Measurements from ENCODE around the gene POR.

- no peak for TF ChIP-seq NR1H2 (CRISPR knock-in tag; IDR thresholded peaks at IDR 0.05)
- TF ChIP-seq TEAD4 (CRISPR knock-in tag; IDR thresholded peaks at IDR 0.05): no peak
- TF ChIP-seq, protein P1, sequence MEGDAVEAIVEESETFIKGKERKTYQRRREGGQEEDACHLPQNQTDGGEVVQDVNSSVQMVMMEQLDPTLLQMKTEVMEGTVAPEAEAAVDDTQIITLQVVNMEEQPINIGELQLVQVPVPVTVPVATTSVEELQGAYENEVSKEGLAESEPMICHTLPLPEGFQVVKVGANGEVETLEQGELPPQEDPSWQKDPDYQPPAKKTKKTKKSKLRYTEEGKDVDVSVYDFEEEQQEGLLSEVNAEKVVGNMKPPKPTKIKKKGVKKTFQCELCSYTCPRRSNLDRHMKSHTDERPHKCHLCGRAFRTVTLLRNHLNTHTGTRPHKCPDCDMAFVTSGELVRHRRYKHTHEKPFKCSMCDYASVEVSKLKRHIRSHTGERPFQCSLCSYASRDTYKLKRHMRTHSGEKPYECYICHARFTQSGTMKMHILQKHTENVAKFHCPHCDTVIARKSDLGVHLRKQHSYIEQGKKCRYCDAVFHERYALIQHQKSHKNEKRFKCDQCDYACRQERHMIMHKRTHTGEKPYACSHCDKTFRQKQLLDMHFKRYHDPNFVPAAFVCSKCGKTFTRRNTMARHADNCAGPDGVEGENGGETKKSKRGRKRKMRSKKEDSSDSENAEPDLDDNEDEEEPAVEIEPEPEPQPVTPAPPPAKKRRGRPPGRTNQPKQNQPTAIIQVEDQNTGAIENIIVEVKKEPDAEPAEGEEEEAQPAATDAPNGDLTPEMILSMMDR (IDR thresholded peaks at IDR 0.05): no peak
- TF ChIP-seq ZNF121 (CRISPR knock-in tag; IDR thresholded peaks at IDR 0.05): no peak
- TF ChIP-seq ATF3 (CRISPR knock-in tag; conservative IDR thresholded peaks at IDR 0.05): no peak
- no peak for TF ChIP-seq MLX (CRISPR knock-in tag; IDR thresholded peaks at IDR 0.05)
- no peak for TF ChIP-seq ZBTB21 (CRISPR knock-in tag; IDR thresholded peaks at IDR 0.05; ENCODE audit: borderline replicate concordance)
- no peak for TF ChIP-seq ZNF263 (CRISPR knock-in tag; IDR thresholded peaks at IDR 0.05; ENCODE audit: low read depth)
- no peak for TF ChIP-seq ARID4B (CRISPR knock-in tag; IDR thresholded peaks at IDR 0.05; ENCODE audit: borderline replicate concordance)
Measured at GRCh38 chr7:76031964-76032363, 117.0 kb downstream of the POR start.

Data from WTC11 (cell line).